K562 (cell line): ENCODE measurements around the gene CILP. TPM values are rescaled to one million over a fixed set of nuclear protein-coding genes. Genes with fewer than 3 reads are reported as not detected.
"Not testable (repeated sequence)": the region's sequence is repeated elsewhere in the genome, so short reads cannot be mapped to it uniquely, and the experiment has no call there.

Experiments used
- ATAC-seq: fragments of 200-7000 bp; cut with Tn5 transposase; 3 replicates; pipeline ENCODE4 v1.9.1; 2020; ENCODE audit warnings: moderate library complexity
- BruUV-seq: library from RNA; stranded (reverse); fragments of 400-500 nt; replicated peaks from 2 replicates; lab custom pipeline; 2021; lab: Mats Ljungman, UMichigan
- CTCF ChIA-PET: fragments of 300-600 bp; formaldehyde crosslinking; extraction: SDS; loops from one replicate; lab custom pipeline; 2021; ENCODE audit warnings: low intra/inter-chr PET ratio; lab: Yijun Ruan, JAX
- POLR2A ChIA-PET: fragments of 300-600, 350-650 bp; sonication (Branson Sonifier 250); formaldehyde crosslinking; extraction: SDS; loops from one replicate; lab custom pipeline; 2021; ENCODE audit warnings: antibody characterized with exemption, inconsistent platforms; lab: Yijun Ruan, JAX
- DNase-seq, 4 experiments: peaks; one replicate each; pipeline versions ENCODE4 v3.0.0 to v3.0.0-alpha.2; 2011 to 2018; ENCODE audit warnings: low spot score in 3 of 4, mixed read lengths in 3 of 4; ENCODE audit errors: extremely low read depth in 1 of 4
- FAIRE-seq: peaks from 2 replicates; lab custom pipeline; 2011; peaks lifted over from hg19 to GRCh38; lab: Jason Lieb, UNC
- H2AFZ ChIP-seq: 2 replicates; pipeline ENCODE4 v1.6.0; 2011; ENCODE audit warnings: low read depth, low read length, control low read depth, inconsistent platforms
- H3K27ac ChIP-seq: fragments of 200-600 bp; 3 replicates; pipeline ENCODE4 v1.8.0; 2011; ENCODE audit warnings: low read depth, mild to moderate bottlenecking, control low read depth, inconsistent platforms, low read length, moderate library complexity, mixed read lengths; ENCODE audit errors: extremely low read depth
- H3K27me3 ChIP-seq, 2 experiments: fragments of 300-600 bp in 1 of 2; 2 replicates in 1 of 2; 3 replicates in 1 of 2; pipeline versions ENCODE4 v1.6.0 to v1.8.0; 2011; ENCODE audit warnings: inconsistent platforms in 2 of 2, low read length in 2 of 2, mild to moderate bottlenecking in 1 of 2, mixed read lengths in 1 of 2, moderate library complexity in 1 of 2; ENCODE audit not compliant: control insufficient read depth in 2 of 2, insufficient read depth in 2 of 2
- H3K36me3 ChIP-seq: fragments of 300-600 bp; 3 replicates; pipeline ENCODE4 v1.8.0; 2011; ENCODE audit warnings: mild to moderate bottlenecking, low read length, inconsistent platforms; ENCODE audit not compliant: control insufficient read depth, insufficient read depth
- H3K4me1 ChIP-seq, 2 experiments: fragments of 200-600 bp in 1 of 2; replicated peaks in 1 of 2; 2 replicates in 1 of 2; 3 replicates in 1 of 2; pipeline versions ENCODE4 v1.5.1 to v1.8.0; 2011; ENCODE audit warnings: inconsistent platforms in 2 of 2, low read length in 2 of 2, mild to moderate bottlenecking in 1 of 2, mixed read lengths in 1 of 2, moderate library complexity in 1 of 2; ENCODE audit not compliant: control insufficient read depth in 2 of 2, insufficient read depth in 2 of 2
- H3K4me2 ChIP-seq: 2 replicates; pipeline ENCODE4 v1.6.1; 2011; ENCODE audit warnings: low read length, control low read depth, inconsistent platforms, mixed read lengths; ENCODE audit not compliant: insufficient read depth
- H3K4me3 ChIP-seq: fragments of 200-600 bp; sonication (generic), shearing (Covaris generic); 2 replicates; pipeline ENCODE4 v1.5.1; 2016; ENCODE audit warnings: control low read depth, inconsistent platforms
- H3K79me2 ChIP-seq: fragments of 200-600 bp; 3 replicates; pipeline ENCODE4 v1.8.0; 2011; ENCODE audit warnings: low read length, inconsistent platforms; ENCODE audit not compliant: control insufficient read depth, insufficient read depth
- H3K9ac ChIP-seq, 2 experiments: 2 replicates each; pipeline versions ENCODE4 v1.6.0 to v1.6.1; 2011; ENCODE audit warnings: low read depth in 2 of 2, low read length in 2 of 2, control low read depth in 1 of 2, inconsistent platforms in 1 of 2, mild to moderate bottlenecking in 1 of 2, mixed read lengths in 1 of 2; ENCODE audit not compliant: insufficient read depth in 1 of 2
- H3K9me1 ChIP-seq: one replicate; pipeline ENCODE4 v1.6.0; 2011; ENCODE audit warnings: inconsistent platforms, mild to moderate bottlenecking, low read length, moderate library complexity; ENCODE audit not compliant: control insufficient read depth, insufficient read depth
- H3K9me3 ChIP-seq: replicated peaks from 2 replicates; pipeline ENCODE4 v1.5.1; 2011; ENCODE audit warnings: low read depth, low read length, inconsistent platforms; ENCODE audit not compliant: control insufficient read depth, insufficient read depth
- H4K20me1 ChIP-seq: replicated peaks from 2 replicates; pipeline ENCODE4 v1.6.1; 2011; ENCODE audit warnings: low read length, inconsistent platforms, mixed read lengths; ENCODE audit not compliant: control insufficient read depth, insufficient read depth
- CHD2 ChIP-seq: IDR thresholded peaks from 2 replicates; pipeline ENCODE4 v1.6.1; 2011; ENCODE audit warnings: low read depth, low read length
- CHD4 ChIP-seq: fragments of 200-600 bp; sonication (generic); IDR thresholded peaks from 3 replicates; pipeline ENCODE4 v1.6.1; 2012; ENCODE audit warnings: low read depth, mild to moderate bottlenecking, mixed read lengths, low read length, inconsistent platforms; ENCODE audit not compliant: insufficient read depth, insufficient replicate concordance, poor library complexity, severe bottlenecking
- MBD2 ChIP-seq: sonication (generic); IDR thresholded peaks from 2 replicates; pipeline ENCODE4 v1.6.1; 2016; ENCODE audit warnings: low read depth, borderline replicate concordance
- MEIS2 ChIP-seq: fragments of 450-650 bp; IDR thresholded peaks from 2 replicates; pipeline ENCODE4 v1.6.1; 2014; ENCODE audit warnings: mild to moderate bottlenecking; ENCODE audit not compliant: partially characterized antibody
- MTA1 ChIP-seq: fragments of 450-650 bp; IDR thresholded peaks from 2 replicates; pipeline ENCODE4 v1.6.1; 2017; ENCODE audit warnings: borderline replicate concordance
- WGBS: fragments of 100-300 bp; shearing (Covaris generic); methylation state at CpG from one replicate; pipeline ENCODE4 v1.1.6; 2016; ENCODE audit warnings: low coverage, mixed read lengths; ENCODE audit not compliant: insufficient coverage; ENCODE audit errors: missing lambda C conversion rate; 5-methylcytosine and 5-hydroxymethylcytosine counted together
- in situ Hi-C: fragments of 300-500 bp; cut with MboI; formaldehyde crosslinking; loops from 4 replicates; pipeline ENCODE4 v1.15.0; 2018; ENCODE audit warnings: inconsistent platforms, mixed read lengths
- intact Hi-C: fragments of 100-400 bp; cut with micrococcal nuclease; formaldehyde crosslinking; loops from 2 replicates; pipeline ENCODE4 v1.14.2; 2022
- polyA plus RNA-seq, 8 experiments: library from polyadenylated mRNA; depleted of rRNA in 4 of 8; stranded (reverse) in 5 of 8; unstranded in 3 of 8; fragments of >200 nt; fragmentation: Nextera tagmentation in 2 of 8; fragmentation: Illumina TruSeq in 1 of 8; extraction: Ambion mirVana in 2 of 8; extraction: Trizol in 1 of 8; gene quantifications; 2 replicates each; pipeline versions ENCODE4 v1.2.1 to v1.2.3, GENCODE V29; 2011 to 2014; ENCODE audit warnings: inconsistent platforms in 1 of 8, missing spikeins in 1 of 8
- total RNA-seq, 7 experiments: library from RNA; depleted of rRNA in 6 of 7; stranded (reverse); fragments of >200 nt in 6 of 7; fragmentation: Illumina TruSeq in 2 of 7; extraction: Trizol in 2 of 7; gene quantifications; 2 replicates each; pipeline versions ENCODE4 v1.2.1 to v1.2.3, GENCODE V29; 2011 to 2021; ENCODE audit warnings: low replicate concordance in 1 of 7
- TF ChIP-seq, protein P1 (sequence below): sonication (generic); formaldehyde crosslinking; IDR thresholded peaks from 2 replicates; pipeline ENCODE4 v1.8.1; 2022; ENCODE audit warnings: missing genetic modification reagents
- TF ChIP-seq, protein P2 (sequence below): fragments of 250-450 bp; sonication (Bioruptor Pico); IDR thresholded peaks from 2 replicates; pipeline ENCODE4 v1.8.0; 2022; ENCODE audit warnings: inconsistent platforms, mild to moderate bottlenecking, moderate library complexity, borderline replicate concordance
- TF ChIP-seq, protein P3 (sequence below): fragments of 450-650 bp; IDR thresholded peaks from 2 replicates; pipeline ENCODE4 v1.6.1; 2016
- TF ChIP-seq, protein P4 (sequence below), 2 experiments: IDR thresholded peaks in 1 of 2; conservative IDR thresholded peaks in 1 of 2; 2 replicates each; pipeline ENCODE4 v1.6.1; 2016; ENCODE audit warnings: low read depth in 2 of 2, mild to moderate bottlenecking in 1 of 2, missing compliant biosample characterization in 1 of 2, missing genetic modification characterization in 1 of 2, moderate library complexity in 1 of 2

Gene CILP
- total and polyA plus RNA-seq, 9 of the 15 experiments (the other 6 are each of a cell fraction or from before 2014, with no cell fraction given): 0.03 TPM; not detected in 8

DNA sequence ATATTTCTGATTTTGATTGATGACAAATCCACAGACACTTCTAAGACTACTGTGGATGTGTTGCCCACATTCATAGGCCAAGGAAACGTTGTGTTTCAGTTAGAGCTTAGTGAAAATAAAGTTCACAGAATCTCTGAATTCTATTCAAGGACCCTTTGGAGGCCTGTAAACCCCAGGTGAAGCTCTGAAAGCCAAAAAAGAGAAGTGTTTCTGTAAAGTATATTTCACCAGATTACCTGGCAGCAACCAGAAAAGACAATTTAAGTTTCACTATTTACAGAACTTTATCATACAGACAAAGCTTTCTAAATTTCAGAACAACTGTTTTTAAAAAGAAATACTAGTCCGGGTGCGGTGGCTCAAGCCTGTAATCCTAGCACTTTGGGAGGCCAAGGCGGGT is 28.7 kb downstream of the CILP start (continued):
- TF ChIP-seq, protein P1, sequence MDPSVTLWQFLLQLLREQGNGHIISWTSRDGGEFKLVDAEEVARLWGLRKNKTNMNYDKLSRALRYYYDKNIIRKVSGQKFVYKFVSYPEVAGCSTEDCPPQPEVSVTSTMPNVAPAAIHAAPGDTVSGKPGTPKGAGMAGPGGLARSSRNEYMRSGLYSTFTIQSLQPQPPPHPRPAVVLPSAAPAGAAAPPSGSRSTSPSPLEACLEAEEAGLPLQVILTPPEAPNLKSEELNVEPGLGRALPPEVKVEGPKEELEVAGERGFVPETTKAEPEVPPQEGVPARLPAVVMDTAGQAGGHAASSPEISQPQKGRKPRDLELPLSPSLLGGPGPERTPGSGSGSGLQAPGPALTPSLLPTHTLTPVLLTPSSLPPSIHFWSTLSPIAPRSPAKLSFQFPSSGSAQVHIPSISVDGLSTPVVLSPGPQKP: no peak
- TF ChIP-seq CHD2 (no peak), CHD4 (no peak), MTA1 (no peak), MBD2 (no peak)
- TF ChIP-seq, protein P2, sequence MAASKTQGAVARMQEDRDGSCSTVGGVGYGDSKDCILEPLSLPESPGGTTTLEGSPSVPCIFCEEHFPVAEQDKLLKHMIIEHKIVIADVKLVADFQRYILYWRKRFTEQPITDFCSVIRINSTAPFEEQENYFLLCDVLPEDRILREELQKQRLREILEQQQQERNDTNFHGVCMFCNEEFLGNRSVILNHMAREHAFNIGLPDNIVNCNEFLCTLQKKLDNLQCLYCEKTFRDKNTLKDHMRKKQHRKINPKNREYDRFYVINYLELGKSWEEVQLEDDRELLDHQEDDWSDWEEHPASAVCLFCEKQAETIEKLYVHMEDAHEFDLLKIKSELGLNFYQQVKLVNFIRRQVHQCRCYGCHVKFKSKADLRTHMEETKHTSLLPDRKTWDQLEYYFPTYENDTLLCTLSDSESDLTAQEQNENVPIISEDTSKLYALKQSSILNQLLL: no peak
- TF ChIP-seq, all 486 proteins: peak for 0

DNA sequence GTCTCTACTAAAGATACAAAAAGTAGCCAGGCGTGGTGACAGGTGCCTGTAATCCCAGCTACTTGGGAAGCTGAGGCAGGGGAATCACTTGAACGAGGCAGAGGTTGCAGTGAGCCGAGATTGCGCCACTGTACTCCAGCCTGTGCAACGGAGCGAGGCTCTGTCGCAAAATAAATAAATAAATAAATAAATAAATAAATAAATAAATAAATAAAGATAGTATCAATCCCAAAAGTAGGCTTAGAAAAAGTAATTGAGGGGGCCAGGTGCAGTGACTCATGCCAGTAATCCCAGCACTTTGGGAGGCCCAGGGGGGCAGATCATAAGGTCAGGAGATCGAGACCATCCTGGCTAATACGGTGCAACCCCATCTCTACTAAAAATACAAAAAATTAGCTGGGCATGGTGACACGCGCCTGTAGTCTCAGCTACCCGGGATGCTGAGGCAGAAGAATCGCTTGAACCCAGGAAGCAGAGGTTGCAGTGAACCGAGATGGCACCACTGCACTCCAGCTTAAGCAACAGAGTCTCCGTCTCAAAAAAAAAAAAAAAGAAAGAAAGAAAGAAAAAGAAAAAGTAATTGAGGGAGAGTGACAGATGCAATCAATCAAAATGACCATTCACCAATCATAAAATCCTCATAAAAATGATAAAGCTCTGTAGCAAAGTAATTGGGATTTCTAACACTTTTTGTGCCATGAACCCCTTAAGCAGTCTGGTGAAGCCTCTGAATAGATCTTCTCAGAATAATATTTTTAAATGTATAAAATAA is 29.5 kb downstream of the CILP start:
- in situ Hi-C loops, H3K9me3 ChIP-seq, H3K27ac ChIP-seq, H3K9ac ChIP-seq, H3K27me3 ChIP-seq, BruUV-seq, H3K4me3 ChIP-seq, ATAC-seq, H3K4me2 ChIP-seq, FAIRE-seq, H3K9me1 ChIP-seq, H2AFZ ChIP-seq, DNase-seq, H4K20me1 ChIP-seq: not testable (repeated sequence)
- ChIA-PET CTCF (interaction anchor here (0.6 kb wide), 1 partner anchor 1222 kb away, joined by 3 read pairs; no protein-coding TSS in a partner anchor), POLR2A (interaction anchor here (1.1 to 1.7 kb wide), 3 partner anchors 12 to 123 kb away, joined by 5 to 7 read pairs (median 5); partner anchors contain the start of gene RNU5B-1)
- H3K79me2 ChIP-seq: peaks cover 58% of the 10 kb centered on the region
- 95% methylated on average over 11 of the region's 15 CpGs for WGBS
- peaks cover 8 to 12% of the 10 kb centered on the region in 2 experiments; a peak in 4 of 5 replicates for H3K4me1 ChIP-seq
- H3K36me3 ChIP-seq: peaks cover 53% of the 10 kb centered on the region; the same call in 2 of the 3 replicates
- TF ChIP-seq, protein P3, sequence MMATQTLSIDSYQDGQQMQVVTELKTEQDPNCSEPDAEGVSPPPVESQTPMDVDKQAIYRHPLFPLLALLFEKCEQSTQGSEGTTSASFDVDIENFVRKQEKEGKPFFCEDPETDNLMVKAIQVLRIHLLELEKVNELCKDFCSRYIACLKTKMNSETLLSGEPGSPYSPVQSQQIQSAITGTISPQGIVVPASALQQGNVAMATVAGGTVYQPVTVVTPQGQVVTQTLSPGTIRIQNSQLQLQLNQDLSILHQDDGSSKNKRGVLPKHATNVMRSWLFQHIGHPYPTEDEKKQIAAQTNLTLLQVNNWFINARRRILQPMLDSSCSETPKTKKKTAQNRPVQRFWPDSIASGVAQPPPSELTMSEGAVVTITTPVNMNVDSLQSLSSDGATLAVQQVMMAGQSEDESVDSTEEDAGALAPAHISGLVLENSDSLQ: peak; percentile 47
- peak; percentile 49 for TF ChIP-seq MEIS2
- TF ChIP-seq, protein P4, sequence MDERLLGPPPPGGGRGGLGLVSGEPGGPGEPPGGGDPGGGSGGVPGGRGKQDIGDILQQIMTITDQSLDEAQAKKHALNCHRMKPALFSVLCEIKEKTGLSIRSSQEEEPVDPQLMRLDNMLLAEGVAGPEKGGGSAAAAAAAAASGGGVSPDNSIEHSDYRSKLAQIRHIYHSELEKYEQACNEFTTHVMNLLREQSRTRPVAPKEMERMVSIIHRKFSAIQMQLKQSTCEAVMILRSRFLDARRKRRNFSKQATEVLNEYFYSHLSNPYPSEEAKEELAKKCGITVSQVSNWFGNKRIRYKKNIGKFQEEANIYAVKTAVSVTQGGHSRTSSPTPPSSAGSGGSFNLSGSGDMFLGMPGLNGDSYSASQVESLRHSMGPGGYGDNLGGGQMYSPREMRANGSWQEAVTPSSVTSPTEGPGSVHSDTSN (CRISPR knock-in tag; IDR thresholded peaks at IDR 0.05; ENCODE audit: low read depth): not testable (repeated sequence)
- TF ChIP-seq, protein P4 (tag; conservative IDR thresholded peaks at IDR 0.05; ENCODE audit: low read depth): peak; percentile 73
- intact Hi-C loops: loop anchor here (5.0 kb wide), 1 partner anchor 149 kb away; no protein-coding TSS in a partner anchor
